Kidney epithelial cell (primary cell): ENCODE data around the gene CALY. TPM values are rescaled to one million over a fixed set of nuclear protein-coding genes. Genes with fewer than 3 reads are reported as not detected.

Experiments
- DNase-seq: peaks from one replicate; pipeline ENCODE4 v3.0.0-alpha.2; 2010; ENCODE audit warnings: low read depth
- H3K27me3 ChIP-seq: 2 replicates; pipeline ENCODE4 v1.6.0; 2011; ENCODE audit warnings: low read length; ENCODE audit not compliant: control insufficient read depth, insufficient read depth
- H3K36me3 ChIP-seq: 2 replicates; pipeline ENCODE4 v1.5.1; 2011; ENCODE audit warnings: low read length; ENCODE audit not compliant: control insufficient read depth, insufficient read depth
- H3K4me3 ChIP-seq: 2 replicates; pipeline ENCODE4 v1.5.1; 2011; ENCODE audit warnings: low read depth, mild to moderate bottlenecking, control low read depth, low read length
- CTCF ChIP-seq: IDR thresholded peaks from 2 replicates; pipeline ENCODE4 v1.5.1; 2011; ENCODE audit warnings: mild to moderate bottlenecking, moderate library complexity, low read length, control low read depth, inconsistent platforms; ENCODE audit not compliant: insufficient read depth, poor library complexity, severe bottlenecking
- total RNA-seq: library from RNA; depleted of rRNA; stranded (reverse); fragments of >200 nt; gene quantifications from 2 replicates; pipeline ENCODE4 v1.2.3, GENCODE V29; 2015

The CALY gene
- total RNA-seq, 1 donor from 2014 or later = 0.96 TPM

GRCh38 chr10:133312769-133313145 lies 23.9 kb downstream of the CALY start:
- TF ChIP-seq CTCF = no peak
- no peak for DNase-seq

GRCh38 chr10:133312016-133312768 lies 24.5 kb downstream of the CALY start:
- no peaks in the 10 kb centered on the region for H3K27me3 ChIP-seq
- H3K36me3 ChIP-seq = no peaks in the 10 kb centered on the region
- no peak for TF ChIP-seq CTCF
- no peak for DNase-seq
- no peak overlapping the region for H3K4me3 ChIP-seq

More at GRCh38 chr10:133312769-133313145, 23.9 kb downstream of the CALY start:
- Histone ChIP-seq H3K4me3 (no peak overlapping the region), H3K36me3 (no peaks in the 10 kb centered on the region), H3K27me3 (no peaks in the 10 kb centered on the region)

GRCh38 chr10:133311570-133311969 lies 25.1 kb downstream of the CALY start:
- Histone ChIP-seq H3K27me3 (no peaks in the 10 kb centered on the region), H3K4me3 (no peak overlapping the region), H3K36me3 (no peaks in the 10 kb centered on the region)
- TF ChIP-seq CTCF = no peak
- DNase-seq = no peak

- Histone ChIP-seq H3K36me3 (no peaks in the 10 kb centered on the region), H3K4me3 (no peak overlapping the region), H3K27me3 (no peaks in the 10 kb centered on the region)
- TF ChIP-seq CTCF = no peak
- no peak for DNase-seq
Observed at GRCh38 chr10:133310789-133311188, 25.9 kb downstream of the CALY start.

GRCh38 chr10:133310399-133310755 lies 26.3 kb downstream of the CALY start:
- TF ChIP-seq CTCF = no peak
- H3K4me3 ChIP-seq = no peak overlapping the region
- H3K36me3 ChIP-seq = no peaks in the 10 kb centered on the region
- no peaks in the 10 kb centered on the region for H3K27me3 ChIP-seq
- no peak for DNase-seq
